Measurements from ENCODE around the gene MIDN.

The MIDN gene

DNA sequence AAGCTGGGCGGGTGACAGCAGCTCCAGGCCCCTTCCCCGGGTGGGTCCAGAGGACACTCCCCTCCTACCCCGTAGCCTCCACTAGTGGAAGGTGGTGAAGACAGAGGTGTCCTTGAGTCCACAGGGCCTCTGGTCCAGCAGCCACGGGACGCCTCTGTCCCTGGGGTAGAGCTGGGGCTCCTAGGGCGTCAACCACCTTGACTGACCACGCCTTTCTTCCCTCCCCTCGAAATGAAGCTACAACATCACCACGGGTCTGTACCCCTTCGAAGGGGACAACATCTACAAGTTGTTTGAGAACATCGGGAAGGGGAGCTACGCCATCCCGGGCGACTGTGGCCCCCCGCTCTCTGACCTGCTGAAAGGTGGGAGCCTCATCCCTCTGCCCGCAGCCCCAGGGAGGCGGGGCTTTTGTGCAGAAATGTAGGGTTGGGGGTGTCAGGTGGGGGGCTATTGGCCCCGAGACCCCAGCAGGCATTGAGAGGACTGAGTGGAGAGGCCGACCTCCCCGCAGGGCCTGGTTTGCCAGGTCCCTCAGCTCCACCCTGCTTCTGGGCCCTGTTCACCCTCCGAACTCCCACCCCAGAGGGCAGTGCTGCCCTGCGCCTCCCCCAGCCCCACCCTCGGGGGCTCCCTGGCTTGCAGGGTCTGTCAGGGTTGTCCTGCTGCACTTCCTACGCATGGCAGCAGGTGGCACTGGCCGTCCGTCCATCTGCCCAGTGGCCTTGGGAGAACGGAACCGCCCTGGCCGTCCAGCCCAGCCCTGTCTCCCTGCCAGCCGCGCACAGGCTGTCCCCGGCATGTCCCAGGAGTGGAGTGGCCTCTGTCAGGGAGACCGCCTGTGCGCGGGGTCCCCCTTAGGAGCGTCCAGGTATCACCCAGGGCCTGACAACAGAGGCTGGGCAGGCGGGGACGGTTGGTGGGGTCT is 27.1 kb upstream of the MIDN start:
- DNase-seq (ENCODE audit: low read depth): no peak

DNA sequence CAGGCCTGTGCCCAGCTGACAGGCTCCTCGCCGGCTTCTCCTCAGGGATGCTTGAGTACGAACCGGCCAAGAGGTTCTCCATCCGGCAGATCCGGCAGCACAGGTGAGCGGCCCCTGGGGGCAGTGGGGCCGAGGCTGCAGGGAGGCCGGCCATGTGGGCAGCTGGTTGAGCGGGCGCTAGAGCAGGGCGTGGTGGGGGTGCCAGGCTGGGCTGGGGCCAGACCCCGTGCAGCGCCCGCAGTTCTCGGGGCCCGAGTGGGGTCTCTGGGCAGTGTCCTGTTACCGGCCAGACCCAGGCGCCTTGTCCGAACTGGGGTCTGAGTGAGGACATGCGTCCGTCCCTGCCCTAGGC is 26.5 kb upstream of the MIDN start:
- no peak for DNase-seq (ENCODE audit: low read depth)

DNA sequence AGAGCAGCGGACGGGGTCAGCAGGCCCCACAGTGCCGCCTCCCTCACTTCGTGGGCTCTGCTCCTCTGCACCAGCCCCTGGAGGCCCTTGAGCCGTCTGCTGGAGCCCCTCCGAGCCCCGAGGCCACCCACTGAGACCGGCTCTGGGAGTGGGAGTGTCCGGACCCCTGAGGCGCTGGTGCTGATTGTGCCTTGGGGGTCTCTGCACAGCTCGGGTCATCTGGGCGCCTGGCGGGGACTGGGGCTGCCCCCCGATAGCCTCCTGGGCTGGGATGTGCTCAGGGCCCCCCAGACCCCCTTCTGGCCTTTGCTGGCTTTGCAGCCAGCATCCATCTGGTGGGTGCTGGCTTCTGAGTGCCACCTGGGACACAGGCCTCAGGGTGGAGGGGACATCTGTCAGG is 26.0 kb upstream of the MIDN start:
- DNase-seq (ENCODE audit: low read depth): no peak

DNA sequence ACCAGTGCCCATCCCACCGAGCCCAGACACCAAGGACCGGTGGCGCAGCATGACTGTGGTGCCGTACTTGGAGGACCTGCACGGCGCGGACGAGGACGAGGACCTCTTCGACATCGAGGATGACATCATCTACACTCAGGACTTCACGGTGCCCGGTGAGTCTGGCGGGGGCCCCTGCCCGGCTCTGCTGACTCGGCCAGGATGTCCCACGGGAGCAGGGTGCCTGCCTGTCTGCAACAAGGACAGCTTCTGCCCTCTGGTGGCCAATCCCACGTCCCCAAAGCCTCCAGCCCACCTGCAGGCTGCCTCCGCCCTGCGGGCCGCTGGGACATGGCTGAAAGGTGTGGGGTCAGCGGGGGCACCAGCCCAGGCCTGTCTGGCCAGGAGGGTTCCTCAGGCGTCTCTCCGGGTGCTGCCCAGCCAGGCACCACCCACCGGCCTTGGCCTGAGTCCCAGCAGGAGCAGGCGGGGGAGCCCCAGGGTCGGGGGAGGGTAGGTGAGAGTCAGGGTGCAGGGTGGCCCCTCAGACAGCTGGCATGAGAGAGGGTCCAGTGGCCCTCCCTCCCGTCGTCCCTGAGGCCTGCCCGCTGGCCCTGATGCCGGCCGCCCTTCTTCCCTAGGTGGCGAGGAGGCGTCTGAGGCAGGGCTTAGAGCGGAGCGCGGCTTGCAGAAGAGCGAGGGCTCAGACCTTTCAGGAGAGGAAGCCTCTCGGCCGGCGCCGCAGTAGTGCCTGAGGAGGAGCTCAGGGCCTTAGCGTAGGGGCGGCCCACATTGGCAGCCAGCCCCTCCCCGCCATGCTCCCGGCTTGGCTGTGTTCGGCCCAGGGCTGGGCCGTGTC is 25.1 kb upstream of the MIDN start:
- no peak for DNase-seq (ENCODE audit: low read depth)

DNA sequence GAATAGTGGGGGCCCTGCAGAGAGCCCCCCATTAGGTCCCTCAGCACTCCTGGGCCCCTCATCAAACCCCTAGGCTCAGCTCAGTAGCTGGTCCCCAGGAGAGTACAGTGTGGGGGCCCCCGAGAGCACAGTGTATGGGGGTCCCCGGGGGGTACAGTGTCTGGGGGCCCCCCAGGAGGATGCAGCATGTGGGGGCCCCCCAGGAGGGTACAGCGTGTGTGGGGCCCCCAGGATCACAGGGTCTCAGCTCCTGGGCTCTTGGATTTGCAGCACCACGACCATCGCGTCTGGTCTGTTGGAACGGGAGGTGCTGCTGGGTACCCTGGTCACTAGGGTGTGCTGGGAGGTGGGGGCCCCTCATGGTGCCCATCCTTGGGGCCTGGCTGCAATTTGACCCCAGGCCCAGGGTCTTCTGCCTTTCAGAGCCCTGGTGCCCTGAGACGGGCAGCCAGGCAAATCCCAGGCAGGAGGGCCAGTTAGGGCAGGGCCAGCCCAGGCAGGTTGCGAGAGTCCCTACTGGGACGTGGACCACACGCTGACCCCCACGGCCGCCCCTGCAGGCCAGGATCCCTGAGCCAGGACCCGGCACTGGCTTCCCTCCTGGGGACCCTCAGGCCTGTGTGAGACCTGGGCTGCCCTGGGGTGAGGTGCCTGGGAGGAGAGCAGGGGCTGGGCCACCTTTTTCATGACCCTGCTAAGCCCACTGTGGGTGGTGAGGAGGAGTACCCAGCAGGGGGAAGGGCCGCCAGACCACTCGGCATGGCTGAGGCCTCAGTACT is 24.1 kb upstream of the MIDN start:
- DNase-seq (ENCODE audit: low read depth): no peak

DNA sequence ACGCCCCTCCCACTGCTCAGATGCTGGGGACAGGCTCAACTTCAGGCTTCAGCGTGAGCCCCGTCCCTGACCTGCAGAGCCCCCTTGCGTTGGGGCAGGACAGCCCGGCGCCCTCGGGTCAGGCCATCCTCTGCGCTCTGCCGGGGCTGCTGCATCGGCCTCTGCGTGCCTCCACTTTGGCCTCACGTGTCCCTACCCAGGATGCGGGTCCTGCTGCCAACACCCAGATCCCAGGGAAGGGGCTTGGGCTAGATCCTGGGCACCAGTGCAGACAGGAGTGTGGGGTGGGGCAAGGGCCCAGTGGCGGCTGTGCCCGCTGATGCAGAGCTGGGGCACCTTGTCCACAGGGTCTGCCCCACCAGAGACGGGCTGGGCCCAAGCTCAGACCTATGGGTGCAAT is 23.5 kb upstream of the MIDN start:
- no peak for DNase-seq (ENCODE audit: low read depth)

DNA sequence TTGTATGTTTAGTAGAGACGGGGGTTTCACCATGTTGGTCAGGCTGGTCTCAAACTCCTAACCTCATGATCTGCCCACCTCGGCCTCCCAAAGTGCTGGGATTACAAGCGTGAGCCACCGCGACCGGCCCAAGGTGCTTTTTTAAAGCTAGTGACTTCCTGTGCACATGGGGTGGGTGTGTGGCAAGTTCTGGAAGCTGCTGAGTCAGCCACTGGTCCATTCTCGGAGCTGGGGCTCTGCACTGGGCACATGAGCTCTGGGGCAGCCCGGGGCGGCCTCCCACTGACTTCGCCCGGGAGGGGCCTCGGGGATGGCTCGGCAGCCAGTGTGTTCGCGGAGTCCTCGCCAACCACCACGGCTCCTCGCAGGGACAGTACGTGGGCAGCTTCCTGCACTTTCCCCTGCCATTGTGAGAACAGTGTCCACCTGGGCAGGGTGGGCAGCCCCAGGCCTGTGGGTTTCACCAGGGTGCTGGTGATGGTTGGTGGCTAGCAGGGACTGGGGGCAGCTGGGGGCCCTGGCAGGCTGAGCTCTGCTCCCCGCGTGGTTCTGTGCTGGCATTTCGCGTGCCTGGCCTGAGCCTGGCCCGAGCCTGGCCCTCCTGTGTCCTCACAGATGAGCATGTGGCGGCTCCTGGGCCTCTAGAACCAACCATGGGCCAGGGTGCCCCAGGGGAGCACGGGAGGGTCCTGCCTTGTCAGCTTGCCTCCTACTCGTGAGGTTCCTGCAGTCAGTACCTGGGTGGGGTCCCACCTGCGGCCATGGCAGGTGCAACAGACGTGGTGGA is 22.8 kb upstream of the MIDN start:
- no peak for DNase-seq (ENCODE audit: low read depth)

DNA sequence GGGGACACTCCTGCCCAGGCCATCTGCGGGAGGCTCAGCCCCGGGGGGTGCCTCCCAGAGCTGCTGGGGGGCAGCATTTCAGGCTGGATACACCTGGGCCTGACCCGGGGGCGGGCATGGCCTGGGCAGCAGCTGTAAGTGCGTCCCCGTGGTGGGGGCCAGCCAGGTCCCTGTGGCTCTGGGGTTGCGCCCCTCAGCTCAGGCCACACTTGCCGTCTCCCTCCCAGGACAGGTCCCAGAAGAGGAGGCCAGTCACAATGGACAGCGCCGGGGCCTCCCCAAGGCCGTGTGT is 22.2 kb upstream of the MIDN start:
- no peak for DNase-seq (ENCODE audit: low read depth)

DNA sequence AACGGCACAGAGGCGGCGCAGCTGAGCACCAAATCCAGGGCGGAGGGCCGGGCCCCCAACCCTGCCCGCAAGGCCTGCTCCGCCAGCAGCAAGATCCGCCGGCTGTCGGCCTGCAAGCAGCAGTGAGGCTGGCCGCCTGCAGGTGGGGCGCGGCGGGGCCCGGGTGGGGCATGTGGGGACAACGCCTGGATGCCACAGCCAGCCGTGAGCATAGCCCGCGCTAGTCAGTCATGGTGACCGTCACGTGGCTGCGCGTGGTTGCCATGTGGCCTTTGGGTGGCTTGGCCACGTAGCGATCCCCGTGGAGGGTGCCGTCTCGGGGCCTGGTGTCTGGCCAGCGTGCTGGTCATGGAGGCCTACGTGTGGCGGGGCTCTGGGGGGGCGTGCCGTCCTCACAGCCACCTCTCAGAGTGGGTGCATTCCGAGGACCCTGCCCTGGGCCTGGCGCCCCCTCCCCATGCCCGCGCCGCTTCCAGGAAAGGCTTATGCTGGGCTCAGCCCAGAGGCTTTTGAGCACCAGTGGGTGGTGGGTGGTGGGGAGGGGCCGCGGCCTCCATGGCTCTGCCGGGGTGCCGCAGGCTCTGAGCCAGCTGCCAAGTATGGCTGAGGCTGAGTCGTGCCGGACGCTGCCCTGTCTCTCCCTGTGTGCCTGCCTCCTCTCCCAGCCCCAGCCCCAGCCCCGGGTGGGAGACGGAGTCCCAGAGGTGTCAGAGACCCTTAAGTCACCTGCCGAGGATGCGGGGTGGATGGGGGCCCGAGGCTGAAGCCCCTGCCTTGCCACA is 21.7 kb upstream of the MIDN start:
- DNase-seq (ENCODE audit: low read depth): no peak

DNA sequence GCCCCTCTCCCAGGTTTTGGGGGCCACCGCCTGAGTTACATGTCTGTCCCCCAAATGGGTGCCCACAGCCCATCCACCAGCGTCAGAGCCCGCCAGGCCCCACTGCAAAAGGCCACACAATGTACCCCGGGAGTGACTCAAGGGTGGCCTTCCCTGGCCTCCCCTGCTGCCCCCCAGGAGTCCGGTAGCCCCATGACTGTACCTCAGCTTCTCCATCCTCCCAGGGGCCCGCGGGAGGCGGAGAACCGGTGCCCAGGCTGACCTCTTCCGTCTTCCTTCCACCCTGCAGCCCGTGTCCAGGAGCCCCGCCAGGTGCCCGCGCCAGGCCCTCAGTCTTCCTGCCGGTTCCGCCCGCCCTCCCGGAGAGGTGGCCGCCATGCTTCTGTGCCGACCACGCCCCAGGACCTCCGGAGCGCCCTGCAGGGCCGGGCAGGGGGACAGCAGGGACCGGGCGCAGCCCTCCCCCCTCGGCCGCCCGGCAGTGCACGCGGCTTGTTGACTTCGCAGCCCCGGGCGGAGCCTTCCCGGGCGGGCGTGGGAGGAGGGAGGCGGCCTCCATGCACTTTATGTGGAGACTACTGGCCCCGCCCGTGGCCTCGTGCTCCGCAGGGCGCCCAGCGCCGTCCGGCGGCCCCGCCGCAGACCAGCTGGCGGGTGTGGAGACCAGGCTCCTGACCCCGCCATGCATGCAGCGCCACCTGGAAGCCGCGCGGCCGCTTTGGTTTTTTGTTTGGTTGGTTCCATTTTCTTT is 20.9 kb upstream of the MIDN start:
- no peak for DNase-seq (ENCODE audit: low read depth)

DNA sequence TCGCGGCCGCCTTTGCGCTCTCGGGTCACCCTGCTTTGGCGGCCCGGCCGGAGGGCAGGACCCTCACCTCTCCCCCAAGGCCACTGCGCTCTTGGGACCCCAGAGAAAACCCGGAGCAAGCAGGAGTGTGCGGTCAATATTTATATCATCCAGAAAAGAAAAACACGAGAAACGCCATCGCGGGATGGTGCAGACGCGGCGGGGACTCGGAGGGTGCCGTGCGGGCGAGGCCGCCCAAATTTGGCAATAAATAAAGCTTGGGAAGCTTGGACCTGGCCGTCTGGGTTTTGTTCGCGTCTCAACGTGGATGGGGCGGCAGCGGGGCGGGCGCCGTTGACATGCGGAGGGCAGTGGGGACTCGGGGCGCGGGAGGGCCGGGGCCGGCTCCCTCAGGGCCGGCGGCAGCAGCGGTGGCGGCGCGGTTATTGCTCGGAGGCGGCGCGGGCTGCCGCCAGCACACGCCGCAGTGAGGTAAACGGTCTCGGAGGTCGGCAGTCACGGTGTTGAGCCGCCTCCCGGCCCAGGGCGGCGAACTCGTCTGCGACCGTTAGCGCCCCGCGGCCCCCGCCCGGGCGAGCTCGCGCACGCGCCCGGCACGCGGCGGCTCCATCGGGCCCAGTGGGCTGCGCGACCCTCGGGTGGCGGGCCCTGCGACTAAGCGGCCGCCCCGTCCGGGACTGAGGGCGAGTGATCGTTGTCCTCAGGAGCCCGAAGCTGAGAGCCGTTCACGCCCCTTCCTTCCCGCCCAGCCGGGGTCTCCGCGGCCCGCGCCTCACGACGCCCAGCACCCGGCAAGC is 20.0 kb upstream of the MIDN start:
- no peak for DNase-seq (ENCODE audit: low read depth)

DNA sequence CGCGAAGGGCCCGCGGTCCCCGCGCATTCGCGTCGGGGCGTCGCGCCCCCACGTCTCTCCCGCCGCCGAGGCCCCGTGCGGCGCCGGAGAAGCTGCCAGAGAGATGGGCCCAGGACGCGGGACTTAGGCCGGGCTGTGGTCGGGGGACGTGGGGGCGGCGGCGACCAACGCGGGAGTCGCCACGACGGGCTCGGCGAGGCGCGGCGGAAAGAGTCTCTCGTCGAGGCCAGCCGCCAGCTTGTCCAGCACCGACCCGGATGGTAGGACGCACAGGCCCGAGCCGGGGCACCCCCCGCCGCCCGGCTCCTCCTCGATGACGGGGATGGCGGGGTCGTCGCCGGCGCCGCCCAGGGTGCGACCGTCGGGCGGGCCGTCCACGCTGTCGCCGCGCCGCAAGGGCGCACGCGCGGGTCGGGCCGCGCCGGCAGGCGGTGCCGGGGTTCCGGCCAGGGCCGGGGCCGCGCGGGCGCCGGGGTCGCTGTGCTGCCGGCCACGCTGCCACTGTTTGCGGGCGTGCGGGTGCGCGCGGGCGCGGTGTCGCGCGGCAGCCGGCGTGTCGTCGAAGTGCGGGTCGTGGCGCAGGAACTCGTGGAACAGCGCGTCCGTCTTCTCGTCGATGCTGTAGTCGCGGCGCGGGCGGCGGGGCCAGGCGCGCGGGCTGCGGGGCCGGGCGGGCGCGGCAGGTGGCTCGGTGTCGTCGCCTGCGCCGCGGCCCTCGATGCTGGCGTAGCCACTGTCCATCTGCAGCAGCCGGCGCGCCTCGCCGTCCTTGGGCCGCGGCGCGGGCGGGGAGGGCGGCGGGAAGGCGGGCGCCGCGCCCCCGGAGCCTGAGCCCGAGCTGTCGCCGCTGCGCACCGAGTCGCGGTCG is 19.1 kb upstream of the MIDN start:
- no peak for DNase-seq (ENCODE audit: low read depth)

DNA sequence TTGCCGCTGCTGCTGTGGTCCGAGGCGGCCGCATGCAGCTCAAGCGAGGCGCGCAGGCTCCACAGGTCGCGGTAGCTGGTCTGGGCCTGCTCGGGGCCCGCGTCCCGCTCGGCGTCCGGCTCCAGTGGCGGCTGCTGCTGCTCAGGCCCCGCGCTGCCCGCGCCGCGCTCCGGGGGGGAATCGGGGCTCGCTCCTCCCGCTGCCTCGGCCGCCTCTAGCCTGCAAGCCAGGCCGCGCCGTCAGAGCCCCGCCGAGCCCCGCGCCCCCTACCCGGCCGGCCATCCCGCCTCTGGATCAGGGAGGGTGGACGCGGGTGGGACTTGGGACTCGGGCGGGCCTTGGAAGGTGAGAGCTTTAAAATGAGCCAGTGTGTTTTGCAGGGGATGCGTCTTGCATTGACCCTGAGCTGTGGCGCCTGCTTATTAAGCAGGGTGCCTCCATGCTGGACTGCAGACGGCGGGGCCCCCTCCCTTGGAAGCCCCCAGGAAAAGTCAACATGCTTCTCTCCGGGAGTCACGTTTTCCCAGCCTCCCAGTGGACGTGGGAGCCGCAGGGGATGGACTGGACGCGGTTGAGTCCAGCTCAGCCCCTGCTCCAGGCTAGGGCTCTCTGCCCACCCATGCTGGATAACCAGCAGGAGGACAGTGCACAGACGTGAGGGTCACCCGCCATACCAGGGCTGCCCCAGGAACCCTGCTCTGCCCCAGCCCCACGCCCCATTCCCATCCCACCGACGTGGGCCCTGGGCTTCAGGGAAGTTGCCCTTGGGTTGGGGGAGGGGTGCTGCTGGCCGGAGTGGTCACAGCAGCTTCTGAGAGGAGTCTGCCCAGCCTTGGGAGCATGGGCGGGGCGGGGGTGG is 18.2 kb upstream of the MIDN start:
- DNase-seq (ENCODE audit: low read depth): no peak

DNA sequence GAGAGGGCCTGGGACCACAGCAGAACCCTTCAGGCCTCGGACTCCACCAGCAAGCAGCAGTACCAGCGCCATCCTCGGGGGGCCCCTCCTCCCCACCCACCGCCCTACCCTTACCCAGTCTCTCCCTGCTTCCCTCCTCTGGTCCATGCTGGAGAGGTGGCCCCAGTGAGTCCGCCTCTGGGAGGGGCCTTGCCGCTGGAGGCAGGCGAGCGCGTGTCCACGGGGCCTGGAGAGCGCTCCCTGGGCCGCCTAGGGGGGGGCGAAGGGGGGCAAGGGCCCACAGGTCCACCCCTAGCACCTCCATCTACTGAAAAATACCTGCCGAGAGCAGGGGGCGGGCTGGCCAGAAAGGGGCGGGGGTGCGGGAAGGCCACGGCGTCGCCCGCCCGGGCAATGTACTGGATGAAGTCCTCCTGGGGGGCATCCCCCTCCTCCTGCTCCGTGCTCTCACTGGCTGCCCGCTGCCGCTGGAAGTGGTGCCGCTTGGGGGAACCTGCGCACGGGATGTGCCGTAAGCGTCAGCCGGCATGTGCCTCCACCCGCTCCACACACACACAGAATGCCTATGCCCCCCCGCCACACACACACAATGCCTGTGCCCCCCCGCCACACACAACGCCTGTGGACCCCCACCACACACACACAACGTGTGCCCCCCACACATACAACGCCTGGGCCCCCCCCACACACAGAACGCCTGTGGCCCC is 17.4 kb upstream of the MIDN start:
- DNase-seq (ENCODE audit: low read depth): no peak

DNA sequence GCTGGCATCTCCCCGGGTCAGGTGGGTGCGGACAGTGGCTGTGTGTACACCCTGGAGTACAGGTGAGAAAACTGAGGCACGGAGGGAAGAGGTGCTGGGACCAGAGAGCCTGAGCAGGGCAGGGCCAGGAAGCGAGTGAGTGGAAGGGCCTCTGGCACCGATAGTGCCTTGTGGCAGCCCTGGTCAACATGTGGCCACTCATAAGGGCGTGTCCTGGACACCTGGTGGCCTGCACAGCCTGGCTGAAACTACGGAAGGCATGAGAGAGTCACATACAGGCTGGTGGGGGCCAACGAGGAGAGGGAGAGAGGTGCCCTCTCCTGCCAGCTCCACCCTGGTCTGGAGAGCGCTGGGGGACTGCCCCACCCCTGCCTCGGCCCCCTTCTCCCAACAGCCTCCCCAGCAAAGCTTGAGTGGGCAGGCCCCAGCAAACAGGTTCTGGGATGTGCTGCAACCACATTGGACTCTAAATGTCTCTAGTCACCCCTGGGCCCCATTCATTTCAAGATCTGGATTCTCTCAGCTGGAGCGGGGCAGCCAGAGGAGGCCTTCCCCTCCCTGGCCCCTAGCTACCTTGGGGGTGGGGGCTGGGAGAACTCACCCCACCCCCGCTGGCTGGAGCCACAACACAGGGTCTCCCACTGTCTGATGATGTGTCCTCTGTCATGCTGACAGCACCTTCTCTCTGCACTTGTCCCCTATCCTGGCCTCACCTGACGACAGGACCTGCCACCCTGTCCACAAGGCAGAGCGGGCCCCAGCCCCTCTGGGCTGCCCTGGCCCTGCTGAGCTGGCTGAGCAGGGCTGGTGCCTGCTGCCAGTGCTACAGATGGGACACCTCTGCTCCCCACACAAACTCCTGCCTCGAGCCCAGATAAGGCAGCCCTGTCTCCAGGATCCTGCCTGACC is 16.4 kb upstream of the MIDN start:
- no peak for DNase-seq (ENCODE audit: low read depth)

DNA sequence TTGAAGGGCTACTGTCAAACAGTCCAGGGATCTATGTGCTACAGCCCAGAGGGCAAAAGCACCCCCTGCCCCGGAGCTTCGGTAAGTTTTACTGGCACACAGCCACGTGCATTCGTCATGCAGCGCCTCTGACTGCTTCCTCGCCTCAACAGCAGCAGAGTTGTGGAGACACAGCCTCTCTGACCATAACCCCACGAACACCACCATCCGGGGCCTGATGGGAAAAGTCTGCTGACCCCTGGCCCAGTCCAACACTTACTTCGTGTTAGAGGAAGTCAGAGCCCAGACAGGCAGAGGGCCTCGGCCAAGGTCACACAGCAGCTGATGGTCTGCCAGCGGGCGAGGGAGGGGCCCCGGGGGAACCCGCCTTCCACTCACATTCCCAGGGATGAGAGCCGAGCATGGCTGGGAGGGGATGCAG is 15.7 kb upstream of the MIDN start:
- no peak for DNase-seq (ENCODE audit: low read depth)

Measured in HS-27A (cell line).